SHP77 treated with DMSO at 0.1 percent for 48 hours (cell line): ENCODE results near the gene RDH16.
"Not testable (repeated sequence)": the region's sequence is repeated elsewhere in the genome, so short reads cannot be mapped to it uniquely, and the experiment has no call there.

Source experiments
- DNase-seq: peaks from one replicate; lab custom pipeline; 2025; lab: John Stamatoyannopoulos, UW

RDH16 gene

GRCh38 chr12:56989861-56990610 is 32.6 kb upstream of the RDH16 start:
- DNase-seq = no peak

GRCh38 chr12:56988207-56988739 is 30.9 kb upstream of the RDH16 start:
- no peak for DNase-seq

- peak; percentile 11 for DNase-seq
Measured at GRCh38 chr12:56987551-56988053, 30.2 kb upstream of the RDH16 start.

- no peak for DNase-seq
Measured at GRCh38 chr12:56987011-56987410, 29.6 kb upstream of the RDH16 start.

- DNase-seq = not testable (repeated sequence)
Measured at GRCh38 chr12:56985714-56986113, 28.3 kb upstream of the RDH16 start.

GRCh38 chr12:56983386-56983785 is 26.0 kb upstream of the RDH16 start:
- no peak for DNase-seq

- not testable (repeated sequence) for DNase-seq
Measured at GRCh38 chr12:56982578-56983236, 25.3 kb upstream of the RDH16 start.

- no peak for DNase-seq
Measured at GRCh38 chr12:56980941-56981530, 23.6 kb upstream of the RDH16 start.

- no peak for DNase-seq
Measured at GRCh38 chr12:56980268-56980667, 22.9 kb upstream of the RDH16 start.

GRCh38 chr12:56979628-56980027 is 22.2 kb upstream of the RDH16 start:
- no peak for DNase-seq

- no peak for DNase-seq
Measured at GRCh38 chr12:56978397-56979138, 21.2 kb upstream of the RDH16 start.

GRCh38 chr12:56977361-56977760 is 20.0 kb upstream of the RDH16 start:
- DNase-seq = not testable (repeated sequence)

- DNase-seq = not testable (repeated sequence)
Measured at GRCh38 chr12:56974224-56974623, 16.8 kb upstream of the RDH16 start.

- not testable (repeated sequence) for DNase-seq
Measured at GRCh38 chr12:56968910-56969309, 11.5 kb upstream of the RDH16 start.

GRCh38 chr12:56965997-56966642 is 8.7 kb upstream of the RDH16 start:
- peak; percentile 19 for DNase-seq

GRCh38 chr12:56965124-56965523 is 7.7 kb upstream of the RDH16 start:
- DNase-seq = not testable (repeated sequence)

- not testable (repeated sequence) for DNase-seq
Measured at GRCh38 chr12:56963557-56963956, 6.1 kb upstream of the RDH16 start.

GRCh38 chr12:56962247-56962646 is 4.8 kb upstream of the RDH16 start:
- not testable (repeated sequence) for DNase-seq

GRCh38 chr12:56958422-56958821 is 1.0 kb upstream of the RDH16 start:
- DNase-seq = no peak

GRCh38 chr12:56955631-56956256 is 1.7 kb downstream of the RDH16 start:
- DNase-seq = no peak

- no peak for DNase-seq
Measured at GRCh38 chr12:56954958-56955355, 2.5 kb downstream of the RDH16 start.
